Panc1 (cell line): ENCODE results near the gene ERGIC1. TPM values are rescaled to one million over a fixed set of nuclear protein-coding genes. Genes with fewer than 3 reads are reported as not detected.

Experiments used
- ATAC-seq: fragments of 200-7000 bp; cut with Tn5 transposase; 2 replicates; pipeline ENCODE4 v1.9.1; 2020; ENCODE audit warnings: mild to moderate bottlenecking, moderate library complexity
- BruUV-seq: library from RNA; stranded (reverse); fragments of 400-500 nt; replicated peaks from 2 replicates; lab custom pipeline; 2021; lab: Mats Ljungman, UMichigan
- CTCF ChIA-PET: fragments of 300-600 bp; sonication (Branson Sonifier 250); formaldehyde crosslinking; loops from one replicate; lab custom pipeline; 2022; ENCODE audit warnings: antibody characterized with exemption; lab: Charles Lee
- POLR2A ChIA-PET: fragments of 300-600 bp; sonication (Branson Sonifier 250); formaldehyde crosslinking; loops from one replicate; lab custom pipeline; 2022; ENCODE audit warnings: antibody characterized with exemption; lab: Charles Lee
- DNase-seq: peaks from one replicate; pipeline ENCODE4 v3.0.0-alpha.2; 2010; ENCODE audit warnings: low read depth, low spot score
- H3K27ac ChIP-seq: 2 replicates; pipeline ENCODE4 v1.5.1; 2011; ENCODE audit warnings: mild to moderate bottlenecking, low read length, inconsistent platforms
- H3K27me3 ChIP-seq: fragments of 200-500 bp; sonication (Bioruptor generic); 2 replicates; pipeline ENCODE4 v1.6.0; 2014; ENCODE audit warnings: low read length, inconsistent platforms; ENCODE audit not compliant: control insufficient read depth, insufficient read depth
- H3K36me3 ChIP-seq: fragments of 200-500 bp; sonication (Bioruptor generic); 2 replicates; pipeline ENCODE4 v1.5.1; 2014; ENCODE audit warnings: inconsistent platforms, mild to moderate bottlenecking, low read length, moderate library complexity; ENCODE audit not compliant: control insufficient read depth, insufficient read depth
- H3K4me1 ChIP-seq: 2 replicates; pipeline ENCODE4 v1.5.1; 2011; ENCODE audit warnings: inconsistent platforms, mild to moderate bottlenecking, low read length, moderate library complexity; ENCODE audit not compliant: control insufficient read depth, insufficient read depth
- H3K4me3 ChIP-seq, 2 experiments: 2 replicates each; pipeline ENCODE4 v1.5.1; 2011 to 2012; ENCODE audit warnings: low read depth in 2 of 2, low read length in 2 of 2, mild to moderate bottlenecking in 2 of 2, inconsistent platforms in 1 of 2, moderate library complexity in 1 of 2
- H3K9me3 ChIP-seq: fragments of 200-500 bp; sonication (Bioruptor generic); 2 replicates; pipeline ENCODE4 v1.5.1; 2014; ENCODE audit warnings: low read depth, mild to moderate bottlenecking, inconsistent platforms, low read length, moderate library complexity; ENCODE audit not compliant: control insufficient read depth, insufficient read depth
- CTCF ChIP-seq: fragments of 450-650 bp; IDR thresholded peaks from 2 replicates; pipeline ENCODE4 v1.5.1; 2017; ENCODE audit warnings: mild to moderate bottlenecking
- POLR2AphosphoS5 ChIP-seq: IDR thresholded peaks from 2 replicates; pipeline ENCODE4 v1.6.1; 2012; ENCODE audit warnings: mild to moderate bottlenecking, low read depth, low read length, moderate library complexity
- REST ChIP-seq, 2 experiments: IDR thresholded peaks; 2 replicates each; pipeline ENCODE4 v1.6.1; 2011 to 2012; ENCODE audit warnings: low read depth in 2 of 2, control low read depth in 1 of 2, low read length in 1 of 2, mild to moderate bottlenecking in 1 of 2, moderate library complexity in 1 of 2; ENCODE audit not compliant: insufficient read depth in 1 of 2
- SIN3A ChIP-seq: IDR thresholded peaks from 2 replicates; pipeline ENCODE4 v1.6.1; 2012; ENCODE audit warnings: low read depth, mild to moderate bottlenecking, low read length, moderate library complexity, borderline replicate concordance; ENCODE audit not compliant: insufficient read depth
- TCF7L2 ChIP-seq: IDR thresholded peaks from 2 replicates; pipeline ENCODE4 v1.6.1; 2011; ENCODE audit warnings: mild to moderate bottlenecking, low read depth, low read length, inconsistent platforms
- in situ Hi-C: cut with HindIII; loops from 2 replicates; pipeline ENCODE4 v1.10.0; 2016; ENCODE audit warnings: low sequenced_read_pairs, low pct_unique_long_range_greater_than_20kb
- intact Hi-C: fragments of 100-400 bp; cut with micrococcal nuclease; formaldehyde crosslinking; loops from one replicate; pipeline ENCODE4 v1.10.0; 2022; ENCODE audit not compliant: unreplicated experiment
- total RNA-seq: library from RNA; stranded (reverse); gene quantifications from one replicate; pipeline ENCODE4 v1.2.1, GENCODE V29; 2021; ENCODE audit not compliant: unreplicated experiment

Gene ERGIC1
- total RNA-seq, 1 experiment from 2014 or later = 206 TPM

- in situ Hi-C loops = no loop called here
- no peak for TF ChIP-seq TCF7L2
- TF ChIP-seq CTCF = no peak
- no peak for TF ChIP-seq REST (IDR thresholded peaks at IDR 0.05; ENCODE audit: insufficient read depth in 1 of 2, low read depth in 2 of 2, low read length in 1 of 2)
- no peak for TF ChIP-seq SIN3A
- TF ChIP-seq POLR2AphosphoS5 = no peak
- BruUV-seq = no TSS peak
- intact Hi-C loops = loop anchor here (10.0 kb wide), 1 partner anchor 235 kb away; no protein-coding TSS in a partner anchor
- ChIA-PET POLR2A (no interaction called here), CTCF (no interaction called here)
- Histone ChIP-seq H3K9me3 (no peaks in the 10 kb centered on the region), H3K4me3 (no peak overlapping the region), H3K27me3 (no peaks in the 10 kb centered on the region), H3K27ac (no peak overlapping the region), H3K4me1 (no peaks in the 10 kb centered on the region), H3K36me3 (0 out of 2 replicates have a peak, but pooled peaks cover 3% of the 10 kb centered on the region)
- no peak for DNase-seq
- ATAC-seq = no peak
Measured at GRCh38 chr5:172969921-172970320, 135.9 kb downstream of the ERGIC1 start.

GRCh38 chr5:172971482-172971881 is 137.4 kb downstream of the ERGIC1 start:
- no peak for DNase-seq
- CTCF ChIA-PET = no interaction called here
- in situ Hi-C loops = no loop called here

More at GRCh38 chr5:172971482-172971881, 137.4 kb downstream of the ERGIC1 start:
- POLR2A ChIA-PET = interaction anchor here (0.5 kb wide), 1 partner anchor 13 kb away, joined by 13 read pairs; no protein-coding TSS in a partner anchor
- H3K4me3 ChIP-seq = no peak overlapping the region
- BruUV-seq = no TSS peak
- TF ChIP-seq REST (IDR thresholded peaks at IDR 0.05; ENCODE audit: insufficient read depth in 1 of 2, low read depth in 2 of 2, low read length in 1 of 2) (no peak), SIN3A (no peak), POLR2AphosphoS5 (no peak), CTCF (no peak), TCF7L2 (no peak)
- H3K36me3 ChIP-seq = 0 out of 2 replicates have a peak, but pooled peaks cover 3% of the 10 kb centered on the region
- H3K9me3 ChIP-seq = no peaks in the 10 kb centered on the region
- intact Hi-C loops = loop anchor here (10.0 kb wide), 1 partner anchor 233 kb away; no protein-coding TSS in a partner anchor
- no peaks in the 10 kb centered on the region for H3K4me1 ChIP-seq
- no peaks in the 10 kb centered on the region for H3K27me3 ChIP-seq
- H3K27ac ChIP-seq = no peak overlapping the region
- ATAC-seq = no peak
